Measurements from ENCODE around the gene EML4.

EML4 gene

DNA sequence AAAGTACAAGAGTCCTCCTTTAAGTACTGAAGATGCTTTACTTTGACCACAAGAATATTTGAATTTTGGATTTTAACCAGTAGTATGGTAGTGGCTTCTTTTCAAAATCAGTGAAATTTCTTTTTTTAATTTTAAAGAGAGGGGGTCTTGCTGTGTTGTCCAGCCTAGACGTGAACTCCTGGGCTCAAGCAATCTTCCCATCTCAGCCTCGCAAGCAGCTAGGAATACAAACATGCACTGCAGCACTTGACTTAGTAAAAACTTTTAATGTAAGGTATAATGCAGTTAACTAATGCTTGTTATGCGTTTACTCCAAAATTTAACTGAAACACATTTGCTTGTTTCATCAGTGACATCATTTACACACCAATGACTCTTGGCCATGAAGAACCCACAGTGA is 49.6 kb downstream of the EML4 start:
- DNase-seq (ENCODE audit: low read depth in 2 of 3, low spot score in 1 of 3): no peak

DNA sequence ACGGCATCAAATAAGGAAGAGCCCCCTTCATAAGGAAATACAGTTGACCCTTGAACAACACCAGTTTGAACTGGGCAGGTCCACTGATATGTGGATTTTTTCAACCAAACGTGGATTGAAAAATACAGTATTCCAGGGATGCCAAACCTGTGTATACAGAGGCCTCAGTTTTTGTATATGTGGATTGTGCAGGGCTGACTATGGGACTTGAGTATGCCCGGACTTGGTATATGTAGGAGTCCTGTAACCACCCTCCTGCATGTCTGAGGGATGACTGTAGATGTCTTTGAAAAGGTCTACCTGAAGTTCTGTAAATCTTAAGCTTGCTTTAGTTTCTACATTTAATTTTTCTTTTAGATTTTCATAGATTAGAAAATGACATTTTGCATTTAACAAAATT is 50.0 kb downstream of the EML4 start:
- no peak for DNase-seq (ENCODE audit: low read depth in 2 of 3, low spot score in 1 of 3)

DNA sequence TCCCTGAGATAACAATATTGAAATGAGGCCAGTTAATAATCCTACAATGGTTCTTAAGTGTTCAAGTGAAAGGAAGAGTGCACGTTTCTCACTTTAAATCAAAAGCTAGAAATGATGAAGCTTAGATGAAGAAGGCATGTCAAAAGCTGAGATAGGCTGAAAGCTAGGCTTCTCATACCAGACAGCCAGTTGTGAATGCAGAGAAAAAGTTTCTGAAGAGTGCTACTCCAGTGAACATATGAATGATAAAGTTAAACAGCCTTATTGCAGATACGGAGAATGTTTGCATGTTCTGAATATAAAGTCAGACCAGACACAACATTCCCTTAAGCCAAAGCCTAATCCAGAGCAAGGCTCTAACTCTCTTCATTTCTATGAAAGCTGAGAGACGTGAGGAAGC is 51.4 kb downstream of the EML4 start:
- DNase-seq (ENCODE audit: low read depth in 2 of 3, low spot score in 1 of 3): no peak

DNA sequence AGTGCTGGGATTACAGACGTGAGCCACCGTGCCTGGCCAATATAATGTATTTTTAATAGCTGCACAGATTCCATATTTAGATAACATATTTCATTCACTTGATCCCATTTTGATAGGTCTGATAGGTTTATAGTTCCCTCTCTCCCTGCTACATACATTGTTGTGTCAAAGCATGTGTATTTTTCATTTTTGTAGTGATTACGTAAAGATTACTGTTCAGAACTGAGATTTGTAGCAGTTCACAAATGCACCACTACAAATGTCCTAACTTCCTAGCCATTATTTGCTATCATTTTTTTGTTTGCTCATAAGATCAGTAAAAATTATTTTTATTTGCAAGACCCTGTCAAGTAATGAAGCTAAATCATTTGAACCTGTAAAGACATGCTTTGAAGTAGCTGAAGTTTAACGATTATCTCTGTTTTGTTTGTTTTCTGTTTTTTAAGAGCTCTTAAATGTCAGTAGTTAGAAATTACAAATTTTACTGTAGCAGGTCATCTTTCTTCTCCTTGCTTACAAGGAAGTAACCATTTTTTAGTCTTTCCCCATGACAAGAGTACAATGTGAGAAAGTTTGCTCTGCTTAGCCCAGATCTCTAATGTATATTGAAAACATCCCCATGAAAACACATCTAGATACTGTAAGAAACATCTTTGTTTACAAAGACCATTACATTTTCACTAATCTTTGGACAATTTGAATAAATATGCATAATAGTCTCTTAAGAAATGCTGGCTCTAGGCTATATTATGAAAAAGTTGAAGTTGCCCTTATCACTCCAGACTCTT is 54.1 kb downstream of the EML4 start:
- no peak for DNase-seq (ENCODE audit: low read depth in 2 of 3, low spot score in 1 of 3)

DNA sequence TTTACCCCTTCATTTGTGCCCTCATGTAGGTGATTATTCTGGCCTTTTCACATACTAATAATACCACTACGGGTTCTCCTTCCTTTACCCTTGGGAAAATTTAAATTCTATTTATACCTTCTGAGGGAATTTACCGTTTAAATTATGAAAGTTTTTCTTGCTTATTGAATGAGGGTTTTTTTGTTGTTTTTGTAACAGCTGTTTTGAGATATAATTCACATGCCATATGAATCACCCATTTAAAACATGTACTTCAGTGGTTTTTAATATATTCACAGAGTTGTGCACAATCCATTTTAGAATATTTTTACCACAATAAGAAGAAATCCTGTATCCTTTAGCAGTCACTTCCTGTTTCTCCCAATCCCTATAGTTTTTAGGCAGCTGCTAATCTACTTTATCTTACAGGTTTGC is 54.7 kb downstream of the EML4 start:
- no peak for DNase-seq (ENCODE audit: low read depth in 2 of 3, low spot score in 1 of 3)

DNA sequence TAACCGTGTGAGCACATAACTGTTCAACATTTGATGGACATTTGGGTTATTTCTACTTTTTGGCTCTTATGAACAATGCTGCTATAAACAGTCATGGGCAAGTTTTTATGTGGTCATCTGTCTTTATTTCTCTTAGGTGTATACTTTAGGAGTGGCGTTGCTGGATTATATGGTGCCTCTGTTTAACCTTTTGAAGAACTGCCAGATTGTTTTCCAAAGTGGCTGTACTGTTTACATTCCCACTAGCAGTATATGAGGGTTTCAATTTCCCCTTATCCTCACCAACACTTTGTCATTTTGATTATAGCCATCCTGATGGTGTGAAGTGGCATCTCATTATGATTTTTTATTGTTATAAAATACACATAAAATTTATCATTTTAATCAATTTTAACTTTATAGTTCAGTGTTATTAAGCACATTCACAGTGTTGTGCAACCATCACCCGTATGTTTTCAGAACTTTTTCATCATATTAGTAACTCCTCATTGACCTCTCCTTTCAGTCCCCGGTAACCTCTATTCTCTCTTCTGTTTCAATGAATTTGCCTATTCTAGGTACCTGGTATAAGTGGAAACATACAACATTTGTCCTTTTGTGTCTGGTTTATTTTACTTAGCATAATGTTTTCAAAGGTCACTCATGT is 55.4 kb downstream of the EML4 start:
- DNase-seq (ENCODE audit: low read depth in 2 of 3, low spot score in 1 of 3): no peak

DNA sequence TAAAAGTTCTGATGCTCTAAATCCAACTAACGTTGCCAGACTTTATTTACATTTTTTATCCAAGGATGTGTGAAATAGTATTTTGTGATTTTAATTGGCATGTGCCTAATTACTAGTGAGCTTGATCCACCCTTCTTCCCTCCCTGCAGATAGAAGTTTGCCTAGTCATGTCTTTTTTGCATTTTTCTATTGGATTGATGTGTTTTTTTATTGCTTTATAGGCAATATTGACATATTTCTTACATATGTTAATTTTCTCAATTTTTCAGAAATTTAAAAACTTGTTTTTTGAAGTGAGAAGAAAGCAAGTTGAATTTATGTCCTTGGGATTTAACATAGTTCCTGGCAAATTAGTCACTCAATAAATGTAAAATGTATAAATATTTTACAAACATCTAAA is 56.4 kb downstream of the EML4 start:
- no peak for DNase-seq (ENCODE audit: low read depth in 2 of 3, low spot score in 1 of 3)

DNA sequence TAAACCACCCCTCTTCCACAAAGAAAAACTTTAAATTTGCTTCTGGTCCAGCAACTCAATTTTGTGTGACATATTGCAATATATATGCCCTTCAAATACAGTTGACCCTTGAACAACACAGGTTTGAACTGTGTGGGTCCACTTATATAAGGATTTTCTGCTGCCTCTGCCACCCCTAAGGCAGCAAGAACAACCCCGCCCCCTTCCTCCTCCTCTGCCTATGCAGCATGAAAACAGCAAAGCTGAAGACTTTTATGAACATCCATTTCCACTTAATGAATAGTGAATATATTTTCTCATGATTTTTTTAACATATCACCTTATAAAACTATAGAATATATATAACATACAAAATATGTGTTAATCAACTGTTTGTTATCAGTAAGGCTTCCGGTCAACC is 58.3 kb downstream of the EML4 start:
- DNase-seq (ENCODE audit: low read depth in 2 of 3, low spot score in 1 of 3): no peak

DNA sequence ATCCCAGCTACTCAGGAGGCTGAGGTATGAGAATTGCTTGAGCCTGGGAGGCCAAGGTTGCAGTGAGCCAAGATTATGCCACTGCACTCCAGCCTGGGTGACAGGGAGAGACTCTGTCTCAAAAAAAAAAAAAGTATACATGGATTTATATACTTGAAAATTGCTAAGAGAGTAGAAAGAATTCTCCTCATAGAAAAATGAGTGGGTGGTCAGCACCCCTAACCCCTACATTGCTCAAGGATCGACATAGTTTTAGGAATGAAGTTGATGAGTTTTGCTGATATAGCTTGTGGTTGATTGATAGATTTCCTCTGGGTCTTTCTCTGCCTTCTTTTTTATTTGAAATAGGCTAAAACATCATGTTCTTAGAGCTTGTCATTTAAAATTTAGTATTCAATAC is 58.9 kb downstream of the EML4 start:
- DNase-seq (ENCODE audit: low read depth in 2 of 3, low spot score in 1 of 3): no peak

DNA sequence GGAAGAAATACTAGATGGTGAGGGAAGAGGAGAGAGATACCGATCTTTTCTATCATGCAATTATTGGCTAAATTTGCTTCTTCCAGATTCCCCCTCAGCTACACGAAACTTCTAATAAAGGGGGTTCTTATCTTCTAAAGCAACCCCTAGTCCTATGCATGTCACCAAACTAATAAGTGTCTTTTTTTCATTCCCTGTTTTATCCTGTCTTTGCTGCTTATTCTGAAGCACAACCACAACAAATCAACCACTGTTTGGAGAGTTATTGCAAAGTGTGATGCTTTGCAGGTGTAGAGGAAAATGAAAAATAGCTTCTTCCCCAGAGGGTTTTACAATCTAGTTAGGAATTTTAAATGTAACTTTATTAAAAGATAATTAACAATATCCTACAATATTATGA is 60.8 kb downstream of the EML4 start:
- DNase-seq (ENCODE audit: low read depth in 2 of 3, low spot score in 1 of 3): no peak

DNA sequence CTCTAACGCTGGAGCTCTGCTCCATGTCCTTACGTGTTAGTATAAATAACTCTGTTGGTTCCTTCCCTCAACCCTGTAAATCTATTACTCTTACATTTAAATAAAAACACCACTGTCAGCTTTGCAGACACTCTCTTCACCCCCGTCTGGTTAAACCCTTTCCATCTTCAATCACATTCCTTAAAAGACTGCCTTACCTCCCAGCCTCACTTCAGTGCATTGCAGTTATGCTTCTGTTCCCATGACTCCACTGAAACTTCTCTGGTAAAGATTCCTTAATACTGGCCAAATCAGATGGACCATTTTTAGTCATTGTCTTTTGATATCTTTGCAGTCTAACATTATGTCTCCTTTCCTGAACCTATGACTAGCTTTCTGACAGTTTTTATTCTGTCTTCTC is 61.7 kb downstream of the EML4 start:
- no peak for DNase-seq (ENCODE audit: low read depth in 2 of 3, low spot score in 1 of 3)

DNA sequence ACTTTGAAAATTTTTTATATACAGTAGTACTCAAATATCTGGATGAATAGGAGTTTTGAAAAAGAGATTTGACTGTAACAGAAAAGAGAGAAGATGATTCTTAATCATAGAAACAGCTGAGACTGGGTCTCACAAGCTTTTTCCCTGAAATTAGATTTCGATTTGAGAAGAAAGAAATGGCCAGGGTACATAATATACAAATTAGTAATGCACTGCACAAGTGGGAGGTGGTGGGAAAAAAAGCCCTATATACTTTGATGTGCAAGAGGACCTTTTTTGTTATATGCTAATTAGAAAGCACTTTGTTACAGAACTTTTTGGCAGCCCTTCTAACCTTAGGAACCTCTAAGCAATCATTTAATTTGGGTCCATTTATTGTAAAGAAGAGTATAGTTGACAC is 62.9 kb downstream of the EML4 start:
- no peak for DNase-seq (ENCODE audit: low read depth in 2 of 3, low spot score in 1 of 3)

DNA sequence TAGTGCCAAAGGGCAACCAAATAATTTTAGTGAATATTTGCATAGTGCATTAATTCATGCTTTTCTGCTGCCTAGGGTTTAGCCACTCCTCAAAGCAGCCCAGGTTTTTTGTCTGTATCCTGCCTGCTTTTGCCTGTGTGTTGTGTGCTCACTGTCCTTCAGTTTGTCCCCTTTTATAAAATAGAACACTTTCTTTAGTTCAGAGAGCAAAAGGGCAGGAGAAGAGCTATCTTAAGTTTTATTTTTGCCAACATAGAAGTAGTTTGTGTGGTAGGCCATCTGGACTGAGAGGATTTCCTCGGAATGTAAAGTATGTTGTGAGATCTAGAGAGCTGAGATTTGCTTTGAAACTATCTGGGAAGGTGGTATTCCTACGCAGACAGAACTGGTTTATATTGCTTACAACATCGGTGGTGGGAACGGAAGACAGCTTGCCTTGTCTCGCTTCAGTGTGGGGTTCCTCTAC is 64.9 kb downstream of the EML4 start:
- DNase-seq (ENCODE audit: low read depth in 2 of 3, low spot score in 1 of 3): no peak

DNA sequence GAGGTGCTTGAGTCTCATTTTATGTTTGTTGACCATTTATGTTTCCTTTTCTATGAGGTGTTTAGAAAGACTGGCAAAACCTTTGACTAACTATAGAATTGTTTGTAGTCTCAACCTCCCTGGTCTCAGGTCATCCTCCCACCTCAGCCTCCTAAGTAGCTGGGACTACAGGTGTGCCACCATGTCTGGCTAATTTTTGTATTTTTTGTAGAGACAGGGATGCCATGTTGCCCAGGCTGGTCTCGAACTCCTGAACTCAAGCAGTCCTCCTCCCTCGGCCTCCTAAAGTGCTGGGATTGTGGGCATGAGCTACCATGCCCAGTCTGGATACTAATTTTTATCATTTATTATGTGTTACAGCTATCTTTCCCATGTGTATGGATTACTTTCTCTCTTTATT is 67.8 kb downstream of the EML4 start:
- DNase-seq (ENCODE audit: low read depth in 2 of 3, low spot score in 1 of 3): no peak

DNA sequence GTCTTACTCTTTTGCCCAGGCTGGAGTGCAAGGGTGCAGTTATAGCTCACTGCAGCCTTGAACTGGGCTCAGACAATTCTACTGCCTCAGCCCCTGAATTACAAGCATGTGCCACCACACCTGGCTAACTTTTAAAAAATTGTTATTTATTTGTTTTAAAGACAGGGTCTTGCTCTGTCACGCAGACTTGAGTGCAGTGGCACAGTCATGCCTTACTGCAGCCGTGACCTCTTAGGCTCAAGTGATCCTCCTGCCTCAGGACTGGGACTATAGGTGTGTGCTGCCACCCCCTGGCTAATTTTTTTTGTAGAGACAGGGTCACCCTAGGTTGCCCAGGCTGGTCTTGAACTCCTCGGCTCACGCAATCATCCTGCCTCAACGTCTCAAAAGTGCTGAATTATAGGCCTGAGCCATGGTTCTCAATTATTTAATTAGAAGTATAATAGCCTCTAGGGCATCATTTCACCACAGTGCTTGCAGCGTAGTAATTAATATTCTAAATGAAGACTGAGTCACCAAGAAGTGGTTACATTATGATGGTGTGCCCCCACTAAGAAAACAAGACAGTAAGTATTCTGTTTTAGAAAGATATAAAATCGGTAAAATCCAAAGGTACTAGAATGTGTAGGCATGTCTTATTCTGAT is 69.6 kb downstream of the EML4 start:
- DNase-seq (ENCODE audit: low read depth in 2 of 3, low spot score in 1 of 3): peak; percentile 13 to 42 (median 28)

DNA sequence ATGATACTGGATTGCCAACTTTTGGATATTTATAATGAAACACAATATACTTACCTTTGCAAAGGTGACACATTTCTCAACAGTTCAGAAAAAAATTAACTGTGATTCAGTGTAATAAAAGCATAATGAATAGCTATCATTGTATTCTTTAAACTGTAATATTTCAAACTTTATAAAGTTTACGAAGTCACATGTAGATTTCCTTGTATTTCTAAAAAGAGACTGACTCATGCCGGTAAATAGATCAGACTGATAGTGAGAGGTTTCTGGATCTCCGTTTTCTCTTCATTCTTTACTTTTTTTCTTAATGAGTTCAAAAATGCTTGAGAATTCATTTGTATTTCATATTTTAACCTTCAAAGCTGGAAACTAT is 70.1 kb downstream of the EML4 start:
- DNase-seq (ENCODE audit: low read depth in 2 of 3, low spot score in 1 of 3): no peak

DNA sequence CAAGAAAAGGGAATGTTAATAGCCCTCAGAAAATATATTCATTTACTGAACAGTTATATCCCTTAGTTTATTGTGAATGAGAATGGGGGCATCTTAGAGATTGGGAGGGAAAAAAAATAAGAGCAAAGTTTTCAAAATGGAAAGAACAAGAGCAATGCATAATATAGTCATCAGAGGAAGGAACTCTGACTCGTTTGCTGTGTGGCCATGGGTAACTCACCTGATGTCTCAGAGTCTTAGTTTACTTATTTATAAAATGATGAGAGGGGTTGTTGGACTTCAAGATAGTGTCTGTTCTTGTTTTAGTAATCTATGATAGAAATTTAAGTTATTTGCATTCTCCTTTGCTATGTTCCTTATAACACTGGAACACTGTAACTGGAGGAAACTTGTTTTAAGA is 70.7 kb downstream of the EML4 start:
- DNase-seq (ENCODE audit: low read depth in 2 of 3, low spot score in 1 of 3): no peak

DNA sequence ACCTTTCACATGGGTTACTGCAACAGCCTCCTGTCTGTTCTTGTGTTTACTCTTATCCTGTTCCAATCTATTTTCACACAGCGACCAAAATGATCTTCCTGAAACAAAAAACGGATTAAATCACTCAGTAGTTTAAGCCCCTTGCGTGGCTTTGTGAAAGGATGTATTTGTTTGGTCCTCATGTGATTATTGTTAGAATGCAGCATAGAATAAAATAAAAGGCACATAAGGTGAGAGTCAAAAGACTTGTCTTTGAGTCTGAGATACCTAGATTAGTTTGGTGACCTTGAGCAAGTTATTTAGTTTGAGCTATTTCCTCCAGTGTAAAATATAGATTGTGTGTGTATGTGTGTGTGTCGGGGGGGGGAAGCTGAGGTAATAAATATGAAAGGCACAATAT is 72.4 kb downstream of the EML4 start:
- no peak for DNase-seq (ENCODE audit: low read depth in 2 of 3, low spot score in 1 of 3)

DNA sequence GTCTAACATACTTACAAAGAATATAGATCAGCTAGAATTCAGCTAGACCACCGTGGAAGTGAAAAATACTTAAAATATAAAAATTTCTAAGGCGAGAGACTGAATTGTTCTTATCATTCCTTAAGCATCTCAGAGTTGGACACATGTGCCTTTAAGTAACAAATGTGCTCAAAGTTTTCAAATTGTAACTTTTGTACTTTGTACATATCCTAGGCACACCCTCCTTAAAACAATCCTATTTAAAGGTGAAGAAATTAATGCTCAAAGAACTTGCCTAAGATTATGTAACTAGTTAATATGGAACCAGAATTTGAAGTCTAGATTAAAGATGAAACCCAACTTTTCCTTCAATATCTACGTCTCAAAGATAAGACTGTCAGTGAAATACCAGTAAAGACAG is 74.1 kb downstream of the EML4 start:
- no peak for DNase-seq (ENCODE audit: low read depth in 2 of 3, low spot score in 1 of 3)

DNA sequence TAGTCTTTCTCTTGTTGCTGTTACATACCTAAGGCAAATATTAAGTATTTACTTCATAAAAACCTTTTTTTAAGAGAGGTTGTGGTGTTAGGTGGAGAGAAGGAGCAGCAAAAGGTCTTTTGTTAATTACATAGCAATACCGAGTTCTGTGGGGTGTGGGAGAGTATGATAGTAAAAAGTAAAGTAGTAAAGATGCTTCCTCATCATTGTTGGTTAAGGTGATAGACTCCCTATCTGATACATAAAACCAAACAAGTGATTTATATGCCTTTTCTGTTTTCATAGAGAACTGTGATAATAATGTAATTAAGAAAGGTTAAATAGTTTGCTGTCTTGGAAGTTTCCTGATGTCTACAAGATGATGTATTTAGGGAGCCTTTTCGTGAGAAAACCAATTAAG is 75.4 kb downstream of the EML4 start:
- DNase-seq (ENCODE audit: low read depth in 2 of 3, low spot score in 1 of 3): no peak

DNA sequence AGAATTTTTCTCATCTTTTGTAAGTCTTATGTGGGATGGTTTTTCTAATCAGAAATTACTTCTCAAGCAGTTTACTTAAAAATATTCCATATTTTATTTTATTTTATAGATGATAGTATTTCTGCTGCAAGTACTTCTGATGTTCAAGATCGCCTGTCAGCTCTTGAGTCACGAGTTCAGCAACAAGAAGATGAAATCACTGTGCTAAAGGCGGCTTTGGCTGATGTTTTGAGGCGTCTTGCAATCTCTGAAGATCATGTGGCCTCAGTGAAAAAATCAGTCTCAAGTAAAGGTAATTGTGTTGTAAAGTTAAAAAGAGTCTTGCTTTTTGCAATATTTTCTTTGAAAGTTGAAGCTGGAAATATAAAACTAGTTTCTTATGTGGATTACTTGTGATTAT is 76.2 kb downstream of the EML4 start:
- DNase-seq (ENCODE audit: low read depth in 2 of 3, low spot score in 1 of 3): no peak

DNA sequence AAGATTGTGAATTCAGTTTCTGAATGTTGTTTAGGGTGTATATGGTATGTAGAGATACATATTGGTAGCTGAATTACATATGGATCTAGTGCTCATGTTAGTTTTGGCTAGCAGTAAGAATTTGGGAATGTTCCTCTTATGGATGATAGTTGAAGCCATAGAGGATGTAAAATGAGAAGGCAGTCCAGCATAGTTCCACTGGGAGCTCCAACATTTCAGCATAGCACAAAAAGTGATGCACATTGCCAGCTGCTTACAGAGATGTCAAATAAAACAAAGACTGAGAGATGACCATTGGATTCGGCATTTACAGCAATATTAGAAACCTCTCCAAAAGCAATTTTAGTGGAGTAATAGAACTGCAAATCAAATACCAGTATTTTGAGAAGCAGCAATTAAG is 77.4 kb downstream of the EML4 start:
- no peak for DNase-seq (ENCODE audit: low read depth in 2 of 3, low spot score in 1 of 3)

DNA sequence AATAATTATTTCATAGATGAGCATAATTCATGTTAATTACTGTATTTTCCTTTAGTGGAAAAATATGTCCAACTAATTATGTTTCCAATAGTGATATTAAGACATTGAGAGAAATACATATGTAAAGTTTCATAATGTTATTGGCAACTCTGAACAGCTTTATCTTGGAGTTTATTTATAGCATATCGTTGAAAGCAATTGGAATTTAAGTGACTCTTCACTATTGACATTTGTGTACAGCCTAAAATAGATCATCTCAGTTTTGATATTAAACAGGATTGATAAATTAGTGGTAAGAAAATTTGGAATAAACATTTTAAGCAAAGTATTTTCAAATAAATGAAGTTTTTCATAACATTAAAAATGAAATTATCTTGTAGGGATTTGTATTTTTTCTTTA is 79.7 kb downstream of the EML4 start:
- no peak for DNase-seq (ENCODE audit: low read depth in 2 of 3, low spot score in 1 of 3)

Measured in stimulated activated CD4-positive, alpha-beta T cell treated with anti-CD3 and anti-CD28 coated beads, Interleukin-12 subunit alpha, Interleukin-12 subunit beta, amount 100 ng/mL, for 48 hours (primary cell).